NCI-H146 treated with DMSO at 0.1 percent for 48 hours (cell line): ENCODE data around the gene SEC61A1.

Source experiments
- DNase-seq: peaks from one replicate; lab custom pipeline; 2025; ENCODE audit not compliant: unreplicated experiment; lab: John Stamatoyannopoulos, UW

SEC61A1 gene

GRCh38 chr3:128112357-128112968, 60.2 kb downstream of the SEC61A1 start:
- no peak for DNase-seq

GRCh38 chr3:128113817-128114794, 61.9 kb downstream of the SEC61A1 start:
- no peak for DNase-seq
